Anterior cingulate cortex (tissue), 58 donors: ENCODE data around the gene CBFA2T2.
A peak's percentile ranks its signal among the peaks of the same experiment; 100 is the strongest.

Source experiments
- DNase-seq, 58 donors: peaks; one replicate each; lab custom pipeline; 2025; lab: John Stamatoyannopoulos, UW

Gene CBFA2T2

DNA sequence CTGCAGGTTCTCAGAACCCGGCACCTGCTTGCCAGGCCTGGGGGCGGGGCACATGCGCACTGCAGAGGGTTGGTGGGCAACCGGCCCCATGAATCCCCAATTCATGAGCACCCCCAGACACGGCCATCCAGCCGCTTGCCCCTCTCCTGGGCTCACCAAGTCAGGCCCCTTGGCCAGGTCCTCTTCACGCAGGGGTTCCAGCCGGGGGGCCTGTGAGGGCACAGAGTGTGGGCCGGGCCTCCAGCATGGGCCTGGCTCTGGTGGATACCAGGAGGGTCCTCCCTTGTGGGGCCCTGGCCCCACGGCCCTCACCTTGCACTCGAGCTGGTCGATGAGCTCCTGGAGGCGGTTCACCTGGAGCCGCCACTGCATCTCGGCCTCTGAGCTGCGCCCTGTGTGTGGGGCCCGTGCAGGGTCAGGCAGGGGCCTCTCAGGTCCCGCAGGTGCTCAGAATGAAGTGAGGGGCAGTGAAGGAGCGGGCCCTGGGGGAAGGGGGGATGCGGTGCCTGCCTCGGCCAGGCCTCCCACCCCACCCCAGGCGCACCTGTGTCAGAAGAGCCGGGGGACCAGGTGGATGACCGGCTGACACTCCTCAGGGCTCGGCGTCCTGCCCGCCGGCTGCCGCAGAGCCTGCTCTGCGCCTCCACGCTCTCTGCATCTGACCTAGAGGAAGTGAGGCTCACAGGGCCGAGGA is 169.6 kb downstream of the CBFA2T2 start:
- no peak for DNase-seq

GRCh38 chr20:33660035-33660684 is 170.3 kb downstream of the CBFA2T2 start:
- no peak for DNase-seq

DNA sequence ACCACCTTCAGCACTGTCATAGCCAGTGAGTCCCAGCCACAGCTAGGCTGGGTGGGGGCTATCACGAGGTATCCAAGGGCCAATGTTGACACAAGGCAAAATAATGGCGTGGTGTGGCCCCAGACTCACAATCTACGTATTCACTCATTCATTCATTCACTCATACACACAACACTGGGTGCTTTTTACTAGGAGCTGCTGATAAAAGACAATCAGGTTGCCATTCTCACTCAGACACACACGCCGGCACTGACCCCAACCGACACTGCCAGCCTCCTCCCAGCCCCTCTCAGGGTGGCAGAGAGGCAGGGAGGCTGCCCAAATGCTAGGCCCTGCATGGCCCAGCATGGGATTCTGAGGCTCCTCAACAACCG is 170.8 kb downstream of the CBFA2T2 start:
- no peak for DNase-seq

GRCh38 chr20:33662172-33662571 is 172.3 kb downstream of the CBFA2T2 start, which contains the start of gene C20orf144:
Gene C20orf144, plus strand, starts transcription at chr20:33662327. Its CDS starts 19 bp downstream, at chr20:33662346.
- DNase-seq: no peak

DNA sequence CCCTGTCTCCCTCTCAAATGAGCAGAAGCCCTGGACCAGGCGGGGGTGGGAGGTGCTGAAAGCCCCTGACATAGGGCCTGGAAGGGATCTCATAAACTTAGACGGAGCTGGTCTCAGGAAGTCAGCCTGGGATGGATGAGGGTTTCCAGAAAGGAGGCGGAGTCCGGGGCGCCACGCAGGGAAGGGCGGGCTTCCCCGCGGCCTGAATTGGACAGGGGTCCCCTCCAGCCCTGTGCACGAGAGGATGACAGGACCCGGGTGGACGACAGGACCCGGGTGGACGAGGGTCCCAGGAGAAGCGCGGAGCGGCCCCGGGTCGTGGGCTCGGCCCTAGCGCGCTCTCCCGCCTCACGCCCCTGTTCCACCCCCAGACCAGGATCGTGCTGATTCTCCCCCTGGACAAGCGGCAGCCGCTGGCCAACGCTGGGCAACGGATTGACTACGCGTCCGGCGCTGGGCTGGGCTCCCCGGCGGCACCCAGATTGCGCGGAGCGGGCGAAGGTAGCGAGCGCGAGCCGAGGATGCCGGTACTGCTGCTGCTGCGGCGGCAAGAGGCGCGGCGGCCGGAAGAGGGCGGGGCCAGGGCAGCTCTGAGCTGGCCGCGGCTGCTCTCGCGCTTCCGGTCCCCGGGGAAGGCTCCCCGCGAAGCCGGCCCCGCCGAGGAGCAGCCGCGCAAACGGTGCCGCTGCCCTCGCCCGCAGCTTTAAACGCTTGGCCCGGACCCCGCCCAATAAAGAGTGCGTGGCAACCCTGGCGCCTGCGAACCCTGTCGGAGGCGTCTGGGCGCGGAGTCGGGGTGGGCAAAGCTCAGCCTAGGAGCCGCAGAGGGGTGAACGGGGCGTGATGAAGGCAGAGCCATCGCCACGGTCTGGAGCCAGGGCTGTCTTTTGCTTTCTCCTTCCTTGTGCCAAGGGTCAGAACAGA is 173.5 kb downstream of the CBFA2T2 start:
- peak in 57 of 58 donors; percentile 19 to 82 (median 64) for DNase-seq

DNA sequence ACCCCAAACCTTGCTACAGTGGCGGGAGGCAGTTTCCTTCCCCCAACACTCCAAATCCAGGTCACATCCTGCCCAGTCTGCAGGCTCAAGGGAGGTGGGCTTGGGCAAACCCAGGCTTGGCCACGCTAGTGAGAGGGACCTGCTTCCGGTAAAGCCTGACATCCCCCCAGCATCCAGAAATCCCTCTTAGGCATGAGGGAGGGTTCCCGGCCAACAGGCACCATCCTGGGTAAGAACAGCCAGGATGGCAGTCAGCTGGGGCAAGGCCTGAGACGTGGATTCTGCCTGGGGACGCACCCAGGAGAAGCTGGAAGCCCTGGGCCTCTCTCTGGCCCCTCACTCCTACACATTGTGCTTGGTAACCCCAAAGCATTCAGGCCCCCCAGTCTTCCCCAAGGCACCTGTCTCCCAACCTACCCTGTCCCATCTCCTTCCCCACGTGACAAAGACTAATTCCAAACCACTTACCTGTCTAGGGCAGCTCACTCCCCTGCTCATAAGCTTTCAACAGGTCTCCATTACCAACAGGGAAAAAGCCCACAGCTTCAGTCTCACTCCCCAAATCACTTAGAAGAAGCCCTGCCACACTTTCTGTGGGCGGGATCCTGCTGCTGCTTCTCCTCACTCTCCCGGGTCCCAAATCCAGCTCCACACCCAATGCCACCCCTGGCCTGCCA is 174.3 kb downstream of the CBFA2T2 start:
- DNase-seq: peak in 3 of 58 donors; percentile 34 to 63 (median 35)

GRCh38 chr20:33664762-33665144 is 174.9 kb downstream of the CBFA2T2 start:
- peak in 3 of 58 donors; percentile 11 to 37 (median 26) for DNase-seq

DNA sequence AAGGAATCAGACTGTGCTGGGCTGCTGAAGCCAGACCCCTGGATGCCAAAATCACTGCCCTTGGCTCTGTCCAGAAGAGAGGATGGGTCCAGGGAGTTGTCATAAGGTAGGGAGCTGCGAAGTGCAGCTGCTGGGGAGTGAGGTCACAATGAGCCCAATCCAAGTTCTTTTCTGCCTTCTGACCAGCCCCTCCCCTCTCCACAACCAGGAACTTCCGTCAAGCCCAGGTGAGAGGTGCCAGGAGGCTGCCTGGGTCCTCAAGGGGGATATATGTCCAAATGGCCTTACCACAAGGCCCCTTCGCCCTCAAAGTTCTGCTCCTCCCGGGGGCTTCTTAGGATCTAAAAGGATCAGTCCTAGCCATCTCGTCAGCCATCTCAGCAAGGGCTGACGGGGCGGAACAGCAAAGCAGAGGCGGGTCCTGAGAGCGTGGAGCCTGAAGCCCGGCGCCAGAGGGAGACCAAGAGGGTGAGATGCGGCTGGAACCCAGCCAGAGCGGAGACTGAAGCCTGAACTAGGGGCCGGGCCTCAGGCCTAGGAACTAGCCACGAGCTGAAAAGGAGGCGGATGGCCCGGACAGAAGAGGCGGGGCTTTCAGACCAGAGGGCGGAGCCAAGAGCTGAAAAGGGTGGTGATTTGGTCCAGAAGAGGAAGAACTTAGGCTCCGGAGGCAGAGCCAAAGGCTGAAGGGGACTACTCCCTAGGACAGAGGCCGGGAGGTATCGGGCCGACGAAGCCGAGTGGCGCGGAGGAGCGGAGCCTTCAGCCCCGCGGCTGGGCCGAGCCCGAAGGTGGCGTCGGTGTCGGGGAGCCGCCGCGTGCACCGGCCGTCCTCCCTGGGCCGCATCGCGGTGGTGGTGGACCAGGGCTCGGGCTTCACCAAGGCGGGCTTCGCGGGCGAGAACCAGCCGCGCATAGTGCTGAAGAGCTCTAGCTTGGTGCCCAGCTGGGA is 176.7 kb downstream of the CBFA2T2 start, which contains the start of gene ACTL10:
Gene ACTL10, plus strand, starts transcription at position 651 of the 952 bp plus-strand sequence. CDS start 555 bp downstream, outside the sequence.
- DNase-seq: peak in 57 of 58 donors; percentile 25 to 98 (median 86)

- peak in 31 of 58 donors; percentile 22 to 70 (median 52) for DNase-seq
Measured at GRCh38 chr20:33667245-33667675, 177.4 kb downstream of the CBFA2T2 start.

DNA sequence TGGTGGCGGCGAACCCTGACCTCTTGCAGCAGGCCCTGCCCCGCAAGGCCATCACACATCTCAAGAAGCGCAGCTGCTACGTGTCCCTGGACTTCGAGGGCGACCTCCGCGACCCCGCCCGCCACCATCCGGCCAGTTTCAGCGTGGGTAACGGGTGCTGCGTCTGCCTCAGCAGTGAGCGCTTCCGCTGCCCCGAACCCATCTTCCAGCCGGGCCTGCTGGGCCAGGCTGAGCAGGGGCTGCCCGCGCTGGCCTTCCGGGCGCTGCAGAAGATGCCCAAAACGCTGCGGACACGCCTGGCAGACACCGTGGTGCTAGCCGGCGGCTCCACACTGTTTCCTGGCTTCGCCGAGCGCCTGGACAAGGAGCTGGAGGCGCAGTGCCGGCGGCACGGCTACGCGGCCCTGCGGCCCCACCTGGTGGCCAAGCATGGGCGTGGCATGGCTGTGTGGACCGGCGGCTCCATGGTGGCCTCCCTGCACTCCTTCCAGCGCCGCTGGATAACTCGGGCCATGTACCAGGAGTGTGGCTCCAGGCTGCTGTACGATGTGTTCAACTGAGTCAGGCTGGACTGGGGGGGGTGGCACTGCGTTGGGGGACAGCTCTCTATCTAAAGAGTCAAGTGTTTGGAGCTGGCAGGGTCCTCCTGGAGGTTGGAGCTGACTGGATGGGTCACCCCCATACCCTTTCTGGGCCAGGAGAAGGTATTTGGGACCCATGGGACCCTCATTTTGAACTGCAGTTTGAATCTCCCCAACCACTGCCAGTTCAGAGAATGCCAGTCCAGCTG is 178.0 kb downstream of the CBFA2T2 start:
- peak in 52 of 58 donors; percentile 12 to 82 (median 62) for DNase-seq

- DNase-seq: no peak
Measured at GRCh38 chr20:33668466-33669155, 178.7 kb downstream of the CBFA2T2 start.

GRCh38 chr20:33669224-33669623 is 179.3 kb downstream of the CBFA2T2 start:
- DNase-seq: no peak

DNA sequence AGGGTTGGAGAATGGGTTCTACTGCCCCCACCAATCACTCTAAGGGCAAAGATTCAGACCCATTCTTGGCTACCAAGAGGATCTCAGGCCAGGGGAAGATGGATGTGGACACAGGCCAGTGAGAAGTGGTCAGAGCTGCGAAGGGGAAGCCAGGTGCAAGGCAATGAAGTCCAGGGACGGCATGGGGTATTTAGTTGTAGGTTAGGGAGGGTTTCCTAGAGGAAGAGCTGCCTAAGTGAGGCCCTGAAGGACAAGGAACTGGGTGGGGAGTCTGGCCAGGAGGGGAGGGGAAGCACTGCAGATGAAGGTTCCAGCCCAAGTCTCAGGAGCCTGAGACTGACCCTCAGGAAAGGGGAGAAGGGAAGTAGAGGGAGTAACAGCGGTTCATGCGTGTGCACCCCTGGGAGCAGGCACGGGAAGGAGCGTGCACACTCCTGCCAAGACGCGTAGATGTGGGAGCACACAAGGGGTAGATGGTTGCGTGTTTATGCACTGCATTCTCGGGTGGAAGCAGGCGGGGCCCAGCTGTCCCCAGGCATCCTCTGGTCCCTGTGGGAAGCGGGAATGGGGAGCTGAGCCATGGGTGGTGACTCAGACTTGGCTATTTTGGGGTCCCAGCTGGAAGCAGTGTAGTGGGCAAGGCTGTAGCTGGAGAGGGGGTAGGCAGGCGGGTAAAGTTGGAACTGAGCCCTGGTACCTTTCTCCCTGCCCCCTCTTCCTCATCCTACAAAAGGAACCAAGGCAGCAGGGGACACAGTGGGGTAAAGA is 180.2 kb downstream of the CBFA2T2 start:
- peak in 39 of 58 donors; percentile 13 to 82 (median 49) for DNase-seq

DNA sequence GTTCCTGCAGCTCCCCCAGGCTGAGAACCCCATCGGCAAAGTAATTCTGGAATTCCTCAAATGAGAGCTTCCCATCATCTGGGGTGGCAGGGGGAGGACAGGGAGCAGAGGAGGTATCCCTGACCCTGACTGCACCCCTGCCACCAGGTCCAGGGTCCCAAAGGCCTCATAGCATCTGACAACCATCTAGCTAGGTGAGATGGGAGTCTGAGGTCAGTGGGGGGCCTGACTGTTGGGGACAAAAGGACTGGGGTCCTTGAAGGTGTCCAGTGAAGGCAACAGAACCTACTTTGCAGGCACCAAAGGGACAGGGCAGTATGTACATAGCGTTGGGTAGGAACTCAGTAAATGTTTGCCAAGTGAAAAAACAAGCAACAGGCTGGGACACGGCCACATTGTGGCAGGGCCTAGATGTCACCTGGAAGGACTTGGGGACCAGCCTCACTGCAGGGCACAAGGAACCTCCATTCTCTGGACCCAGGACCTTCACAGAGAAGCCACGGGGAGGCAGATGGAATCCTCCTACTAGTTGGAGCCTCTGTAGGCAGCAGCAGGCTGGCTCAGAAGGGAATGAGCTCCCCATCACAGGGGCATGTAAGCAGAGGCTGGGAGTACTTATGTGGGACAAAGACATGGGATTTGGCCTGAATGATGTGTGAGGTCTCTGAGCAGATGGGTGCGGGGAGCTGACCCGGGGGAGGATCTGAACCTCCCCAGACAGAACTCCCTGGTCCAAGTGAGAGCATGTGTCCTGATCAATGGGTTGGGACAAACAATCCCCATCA is 181.0 kb downstream of the CBFA2T2 start:
- no peak for DNase-seq

DNA sequence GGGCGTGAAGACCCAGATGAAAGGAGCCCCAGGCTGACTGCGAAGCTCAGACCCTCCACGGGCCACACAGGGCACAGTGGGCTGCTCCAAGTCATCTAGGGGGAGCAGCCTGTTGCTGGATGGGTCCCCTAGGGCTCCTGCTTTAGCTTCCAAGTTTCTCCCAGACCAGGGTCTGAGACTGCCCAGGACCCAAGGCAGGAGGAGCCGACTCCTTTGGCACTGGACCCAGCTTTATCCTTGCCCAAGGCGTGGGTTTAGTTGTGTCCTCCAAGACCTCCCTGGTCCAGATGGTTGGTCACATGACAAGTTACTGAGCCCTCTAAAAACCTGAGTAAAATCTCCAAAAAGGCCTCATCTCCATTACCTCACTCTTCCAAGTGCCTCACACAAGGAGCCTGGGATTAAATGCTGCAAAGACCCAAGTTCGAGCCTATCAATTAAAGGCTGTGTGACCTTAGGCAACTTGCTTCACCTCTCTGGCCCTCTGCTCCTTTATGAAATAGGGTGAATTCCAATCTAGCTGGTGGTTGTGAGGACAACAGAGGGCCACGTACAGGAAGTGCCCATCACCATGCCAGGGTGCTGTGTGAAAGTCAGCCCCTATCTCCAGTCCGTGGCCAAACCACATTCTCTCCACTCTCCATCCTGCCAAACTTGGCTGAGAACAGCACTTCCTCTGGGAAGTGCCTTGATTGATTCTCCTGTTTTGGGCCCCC is 181.8 kb downstream of the CBFA2T2 start:
- DNase-seq: no peak
